HepG2 (cell line): ENCODE data around the gene GSK3A. TPM values are rescaled to one million over a fixed set of nuclear protein-coding genes. Genes with fewer than 3 reads are reported as not detected.

Source experiments
- ATAC-seq: fragments of 200-7000 bp; cut with Tn5 transposase; 3 replicates; pipeline ENCODE4 v1.9.1; 2020; ENCODE audit warnings: mild to moderate bottlenecking, moderate library complexity
- BruUV-seq: library from RNA; stranded (reverse); fragments of 400-500 nt; replicated peaks from 2 replicates; lab custom pipeline; 2021; lab: Mats Ljungman, UMichigan
- CTCF ChIA-PET: fragments of 300-600 bp; formaldehyde crosslinking; extraction: SDS; loops from one replicate; lab custom pipeline; 2021; ENCODE audit warnings: low total read pairs, inconsistent platforms, low intra/inter-chr PET ratio; lab: Yijun Ruan, JAX
- POLR2A ChIA-PET: fragments of 350-600 bp; sonication (Branson Sonifier 250); formaldehyde crosslinking; loops from one replicate; lab custom pipeline; 2020; ENCODE audit warnings: antibody characterized with exemption, inconsistent platforms; lab: Yijun Ruan, JAX
- DNase-seq: peaks from one replicate; pipeline ENCODE4 v3.0.0-alpha.2; 2015; ENCODE audit warnings: low spot score
- FAIRE-seq: peaks from 3 replicates; lab custom pipeline; 2011; peaks lifted over from hg19 to GRCh38; lab: Jason Lieb, UNC
- H2AFZ ChIP-seq: one replicate; pipeline ENCODE4 v1.6.1; 2011; ENCODE audit warnings: low read length, inconsistent platforms
- H3K27ac ChIP-seq: fragments of 300-600 bp; 3 replicates; pipeline ENCODE4 v1.8.0; 2011; ENCODE audit warnings: mixed run types, mild to moderate bottlenecking, mixed read lengths, low read length, inconsistent platforms; ENCODE audit not compliant: insufficient read depth; ENCODE audit errors: extremely low read length
- H3K27me3 ChIP-seq, 2 experiments: fragments of 200-600 bp in 1 of 2; 2 replicates in 1 of 2; 3 replicates in 1 of 2; pipeline versions ENCODE4 v1.6.0 to v1.8.0; 2011; ENCODE audit warnings: low read length in 2 of 2, mild to moderate bottlenecking in 2 of 2, moderate library complexity in 2 of 2, inconsistent platforms in 1 of 2; ENCODE audit not compliant: insufficient read depth in 2 of 2, control insufficient read depth in 1 of 2
- H3K36me3 ChIP-seq, 2 experiments: fragments of 200-600 bp in 1 of 2; replicated peaks in 1 of 2; 2 replicates in 1 of 2; 3 replicates in 1 of 2; pipeline versions ENCODE4 v1.5.1 to v1.8.0; 2011; ENCODE audit warnings: low read length in 2 of 2, inconsistent platforms in 1 of 2; ENCODE audit not compliant: insufficient read depth in 2 of 2, control insufficient read depth in 1 of 2
- H3K4me1 ChIP-seq: 2 replicates; pipeline ENCODE4 v1.5.1; 2012; ENCODE audit warnings: low read length, inconsistent platforms; ENCODE audit not compliant: insufficient read depth
- H3K4me2 ChIP-seq: 2 replicates; pipeline ENCODE4 v1.6.0; 2011; ENCODE audit warnings: low read depth, low read length, inconsistent platforms
- H3K4me3 ChIP-seq, 3 experiments: fragments of 200-600 bp in 1 of 3; sonication (generic), shearing (Covaris generic) in 1 of 3; replicated peaks in 1 of 3; 2 replicates each; pipeline ENCODE4 v1.5.1; 2011 to 2016; ENCODE audit warnings: low read length in 3 of 3, inconsistent platforms in 2 of 3, low read depth in 2 of 3, mild to moderate bottlenecking in 2 of 3, control low read depth in 1 of 3, mixed read lengths in 1 of 3; ENCODE audit not compliant: insufficient read depth in 1 of 3
- H3K79me2 ChIP-seq: one replicate; pipeline ENCODE4 v1.6.1; 2011; ENCODE audit warnings: low read length, inconsistent platforms; ENCODE audit not compliant: insufficient read depth
- H3K9ac ChIP-seq: 2 replicates; pipeline ENCODE4 v1.6.0; 2011; ENCODE audit warnings: mild to moderate bottlenecking, low read depth, low read length, inconsistent platforms; ENCODE audit not compliant: insufficient read depth
- H3K9me3 ChIP-seq: 2 replicates; pipeline ENCODE4 v1.5.1; 2012; ENCODE audit warnings: mild to moderate bottlenecking, low read length
- H4K20me1 ChIP-seq: 2 replicates; pipeline ENCODE4 v1.6.0; 2011; ENCODE audit warnings: inconsistent platforms, mild to moderate bottlenecking, low read length, moderate library complexity; ENCODE audit not compliant: insufficient read depth
- ATF7-NPFF ChIP-seq: sonication (generic); formaldehyde crosslinking; IDR thresholded peaks from 2 replicates; pipeline ENCODE4 v1.8.1; 2023; ENCODE audit warnings: mild to moderate bottlenecking, low read depth, missing genetic modification reagents, moderate library complexity
- EEA1 ChIP-seq: sonication (generic); formaldehyde crosslinking; IDR thresholded peaks from 2 replicates; pipeline ENCODE4 v1.5.1; 2020; ENCODE audit warnings: mild to moderate bottlenecking, missing genetic modification reagents, borderline replicate concordance
- FLYWCH1 ChIP-seq: sonication (generic); formaldehyde crosslinking; IDR thresholded peaks from 2 replicates; pipeline ENCODE4 v1.8.1; 2023; ENCODE audit warnings: mild to moderate bottlenecking, missing genetic modification reagents
- MAFF ChIP-seq: IDR thresholded peaks from 2 replicates; pipeline ENCODE4 v1.6.1; 2011; ENCODE audit warnings: low read depth, low read length, improper control_type of control experiment
- MED13 ChIP-seq: sonication (generic); formaldehyde crosslinking; IDR thresholded peaks from 2 replicates; pipeline ENCODE4 v1.5.0; 2020; ENCODE audit warnings: missing genetic modification reagents
- SIN3B ChIP-seq: fragments of 150-350 bp; IDR thresholded peaks from 2 replicates; pipeline ENCODE4 v1.6.1; 2014; ENCODE audit warnings: low read length
- WGBS: methylation state at CpG from one replicate; pipeline ENCODE4 v1.1.6; 2017; ENCODE audit warnings: low lambda C conversion rate; 5-methylcytosine and 5-hydroxymethylcytosine counted together
- in situ Hi-C: cut with HindIII; loops from 2 replicates; pipeline ENCODE4 v1.10.0; 2017; ENCODE audit warnings: low pct_unique_long_range_greater_than_20kb; ENCODE audit not compliant: extremely low pct_ligation_motif_present
- intact Hi-C: fragments of 100-400 bp; cut with micrococcal nuclease; formaldehyde crosslinking; loops from one replicate; pipeline ENCODE4 v1.10.0; 2022; ENCODE audit not compliant: unreplicated experiment
- polyA plus RNA-seq, 8 experiments: library from polyadenylated mRNA; depleted of rRNA in 3 of 8; stranded (reverse) in 7 of 8; unstranded in 1 of 8; fragments of >200 nt; fragmentation: Illumina TruSeq in 4 of 8; extraction: Trizol in 4 of 8; gene quantifications; 2 replicates each; pipeline versions ENCODE4 v1.2.1 to v1.2.3, GENCODE V29; 2011 to 2016; ENCODE audit warnings: low read depth in 4 of 8, missing spikeins in 1 of 8, mixed read lengths in 1 of 8; ENCODE audit not compliant: insufficient read depth in 1 of 8
- total RNA-seq, 5 experiments: library from RNA; depleted of rRNA; stranded (reverse); fragments of >200 nt; fragmentation: Illumina TruSeq; extraction: Trizol; gene quantifications; 2 replicates each; pipeline ENCODE4 v1.2.3, GENCODE V29; 2016; ENCODE audit warnings: low read depth in 1 of 5

Gene GSK3A
- total and polyA plus RNA-seq, 2 of the 13 experiments (the other 11 are each of a cell fraction or from before 2014, with no cell fraction given): 16.9 to 52.5 TPM

DNA sequence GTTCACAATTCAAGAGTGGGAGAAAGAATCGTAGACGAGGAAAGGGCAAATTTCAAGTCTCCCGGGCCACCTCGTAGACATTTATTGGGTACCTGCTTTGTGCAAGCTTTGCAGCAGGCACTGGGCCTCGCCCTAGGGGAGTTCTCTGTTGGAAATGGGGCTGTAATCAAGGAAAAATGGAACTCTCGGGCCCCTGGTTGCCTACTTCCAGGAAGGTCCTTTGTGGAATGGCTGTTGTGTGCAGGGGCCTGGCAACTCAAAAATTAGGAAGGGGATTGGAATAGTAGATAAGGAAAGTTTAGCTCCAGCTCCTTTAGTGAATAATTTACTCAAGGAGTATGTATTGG, 21.7 kb downstream of the GSK3A start:
- TF ChIP-seq SIN3B: 0 out of 2 replicates have a peak, but pooled peaks have one; percentile 1
- TF ChIP-seq EEA1 (CRISPR knock-in tag): 0 out of 2 replicates have a peak, but pooled peaks have one; percentile 15
- no peak for TF ChIP-seq ATF7-NPFF (CRISPR knock-in tag)
- TF ChIP-seq MAFF: no peak
- 0 out of 2 replicates have a peak, but pooled peaks have one; percentile 65 for TF ChIP-seq FLYWCH1 (CRISPR knock-in tag)
- peak; percentile 8; the same call in 1 of the 2 replicates for TF ChIP-seq MED13 (CRISPR knock-in tag)
- peaks cover 10% of the 10 kb centered on the region for H4K20me1 ChIP-seq
- H3K79me2 ChIP-seq: peaks cover 46% of the 10 kb centered on the region
- in situ Hi-C loops (no loop called here), intact Hi-C loops (loop anchor here (1.0 to 2.0 kb wide), 2 partner anchors 22 to 58 kb away; partner anchors contain the start of gene GSK3A)
- FAIRE-seq (no peak), DNase-seq (no peak), ATAC-seq (no peak)
- H3K4me3 ChIP-seq: peak overlapping the region; percentile 80 to 94 (median 88)
- H3K4me1 ChIP-seq: peaks cover 49% of the 10 kb centered on the region
- WGBS: 1% methylated on average over 6 of the region's 6 CpGs
- H3K27ac ChIP-seq: peak overlapping the region; percentile 78
- ChIA-PET CTCF (interaction anchor here (1.6 kb wide), 1 partner anchor 70 kb away, joined by 3 read pairs; no protein-coding TSS in a partner anchor), POLR2A (interaction anchor here (0.9 to 2.1 kb wide), 4 partner anchors 14 to 61 kb away, joined by 3 to 13 read pairs (median 5); partner anchors contain the start of gene GSK3A)
- no peak overlapping the region for H2AFZ ChIP-seq
- BruUV-seq: no TSS peak
- peak overlapping the region; percentile 95 for H3K4me2 ChIP-seq
- H3K36me3 ChIP-seq: peaks cover 8 to 14% of the 10 kb centered on the region in 2 experiments; a peak in 4 of 5 replicates
- H3K27me3 ChIP-seq: no peaks in the 10 kb centered on the region; a peak in 1 of 5 replicates
- H3K9me3 ChIP-seq: no peaks in the 10 kb centered on the region
- H3K9ac ChIP-seq: peak overlapping the region; percentile 91
